ENCODE data around the gene PRKCA.

PRKCA gene

GRCh38 chr17:66491665-66492064 lies 189.3 kb downstream of the PRKCA start:
- TF ChIP-seq FOXP2 (optimal IDR thresholded peaks at IDR 0.05; ENCODE audit: borderline replicate concordance, extremely low read depth, extremely low read length, insufficient read depth), result no peak
- no peak for TF ChIP-seq POLR2AphosphoS5 (IDR thresholded peaks at IDR 0.05; ENCODE audit: low read depth, low read length)
- TF ChIP-seq TAF1 (IDR thresholded peaks at IDR 0.05; ENCODE audit: borderline replicate concordance, insufficient read depth, low read length), result no peak
- TF ChIP-seq SIN3A (IDR thresholded peaks at IDR 0.05; ENCODE audit: borderline replicate concordance, insufficient read depth, low read length), result no peak
- no peak for TF ChIP-seq REST (IDR thresholded peaks at IDR 0.05; ENCODE audit: insufficient read depth in 1 of 2, low read depth in 2 of 2, low read length in 2 of 2)

- TF ChIP-seq SIN3A (IDR thresholded peaks at IDR 0.05; ENCODE audit: borderline replicate concordance, insufficient read depth, low read length), result no peak
- TF ChIP-seq FOXP2 (optimal IDR thresholded peaks at IDR 0.05; ENCODE audit: borderline replicate concordance, extremely low read depth, extremely low read length, insufficient read depth), result no peak
- TF ChIP-seq POLR2AphosphoS5 (IDR thresholded peaks at IDR 0.05; ENCODE audit: low read depth, low read length), result no peak
- no peak for TF ChIP-seq REST (IDR thresholded peaks at IDR 0.05; ENCODE audit: insufficient read depth in 1 of 2, low read depth in 2 of 2, low read length in 2 of 2)
- TF ChIP-seq TAF1 (IDR thresholded peaks at IDR 0.05; ENCODE audit: borderline replicate concordance, insufficient read depth, low read length), result no peak
Measured at GRCh38 chr17:66492080-66492479, 189.7 kb downstream of the PRKCA start.

GRCh38 chr17:66492561-66493005 lies 190.2 kb downstream of the PRKCA start:
- TF ChIP-seq SIN3A (IDR thresholded peaks at IDR 0.05; ENCODE audit: borderline replicate concordance, insufficient read depth, low read length) (no peak), FOXP2 (optimal IDR thresholded peaks at IDR 0.05; ENCODE audit: borderline replicate concordance, extremely low read depth, extremely low read length, insufficient read depth) (no peak), TAF1 (IDR thresholded peaks at IDR 0.05; ENCODE audit: borderline replicate concordance, insufficient read depth, low read length) (no peak), REST (IDR thresholded peaks at IDR 0.05; ENCODE audit: insufficient read depth in 1 of 2, low read depth in 2 of 2, low read length in 2 of 2) (no peak)

GRCh38 chr17:66493283-66494019 lies 191.0 kb downstream of the PRKCA start:
- TF ChIP-seq POLR2AphosphoS5 (IDR thresholded peaks at IDR 0.05; ENCODE audit: low read depth, low read length) (peak; percentile 27; the same call in 1 of the 2 replicates), REST (IDR thresholded peaks at IDR 0.05; ENCODE audit: insufficient read depth in 1 of 2, low read depth in 2 of 2, low read length in 2 of 2) (no peak), SIN3A (IDR thresholded peaks at IDR 0.05; ENCODE audit: borderline replicate concordance, insufficient read depth, low read length) (0 out of 2 replicates have a peak, but pooled peaks have one; percentile 76), TAF1 (IDR thresholded peaks at IDR 0.05; ENCODE audit: borderline replicate concordance, insufficient read depth, low read length) (peak; percentile 27; the same call in 1 of the 2 replicates), FOXP2 (optimal IDR thresholded peaks at IDR 0.05; ENCODE audit: borderline replicate concordance, extremely low read depth, extremely low read length, insufficient read depth) (peak; percentile 18)
